Measurements from ENCODE around the gene COL23A1. TPM values are rescaled to one million over a fixed set of nuclear protein-coding genes. Genes with fewer than 3 reads are reported as not detected.

COL23A1 gene
- total and polyA plus RNA-seq, 2 of the 8 experiments (the other 6 are each of a cell fraction or from before 2014, with no cell fraction given), result 3.1 to 4.7 TPM

DNA sequence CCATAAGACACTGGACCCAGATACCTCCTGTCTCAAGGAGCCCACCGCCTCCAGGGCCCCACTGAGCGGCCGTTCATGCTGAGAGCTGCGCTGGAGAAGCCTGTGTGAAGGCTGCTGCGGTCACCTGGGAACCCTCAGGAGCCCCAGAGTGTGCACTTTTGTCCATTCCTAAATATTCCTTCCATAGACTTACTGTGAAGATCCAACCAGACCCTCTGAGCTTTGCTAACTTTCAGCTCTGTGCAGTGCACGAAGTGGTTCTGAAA, 119.5 kb downstream of the COL23A1 start:
- no peaks in the 10 kb centered on the region for H3K79me2 ChIP-seq (ENCODE audit: control insufficient read depth in 1 of 2, insufficient read depth in 2 of 2, low read length in 2 of 2)
- no peak overlapping the region for H3K14ac ChIP-seq (ENCODE audit: insufficient read length)
- no peak overlapping the region for H3K4ac ChIP-seq (replicated peaks; ENCODE audit: insufficient read length, low read depth, low read length)
- H4K8ac ChIP-seq (ENCODE audit: extremely low read depth, insufficient read depth, low read length), result no peak overlapping the region
- no peak for TF ChIP-seq KDM4A (IDR thresholded peaks at IDR 0.05; ENCODE audit: low read depth, low read length, severe bottlenecking)
- no peak for TF ChIP-seq JUN (IDR thresholded peaks at IDR 0.05; ENCODE audit: low read depth, low read length)
- TF ChIP-seq POLR2A (IDR thresholded peaks at IDR 0.05; ENCODE audit: control extremely low read depth in 1 of 2, low read depth in 2 of 2, low read length in 2 of 2), result no peak
- no peak for TF ChIP-seq EP300 (IDR thresholded peaks at IDR 0.05; ENCODE audit: borderline replicate concordance in 1 of 2, low read depth in 2 of 2, low read length in 2 of 2)
- no peak for TF ChIP-seq FOSL1 (IDR thresholded peaks at IDR 0.05; ENCODE audit: insufficient read depth, low read depth, low read length)
- H3K27ac ChIP-seq (ENCODE audit: low read depth, low read length), result no peak overlapping the region
- FAIRE-seq (no peak), DNase-seq (ENCODE audit: low read depth in 1 of 2, low spot score in 2 of 2) (no peak)
- no peaks in the 10 kb centered on the region for H4K20me1 ChIP-seq (replicated peaks in 1 of 2; ENCODE audit: control insufficient read depth in 1 of 2, insufficient read depth in 2 of 2, low read length in 2 of 2)
- H4K91ac ChIP-seq (replicated peaks; ENCODE audit: insufficient read length, low read length), result no peak overlapping the region
- H2BK20ac ChIP-seq (ENCODE audit: low read length), result no peak overlapping the region
- no peak overlapping the region for H2BK15ac ChIP-seq (ENCODE audit: low read length)
- H3K56ac ChIP-seq (replicated peaks; ENCODE audit: insufficient read length, low read depth, low read length), result no peak overlapping the region
- no peak overlapping the region for H3K9ac ChIP-seq (replicated peaks in 1 of 4; ENCODE audit: extremely low read depth in 1 of 4, low read depth in 3 of 4, low read length in 3 of 4)
- H3K4me1 ChIP-seq (replicated peaks in 1 of 4; ENCODE audit: control insufficient read depth in 3 of 4, insufficient read depth in 4 of 4, low read length in 3 of 4), result no peaks in the 10 kb centered on the region; a peak in 1 of 7 replicates
- H2BK5ac ChIP-seq (ENCODE audit: low read depth, low read length), result no peak overlapping the region
- no peaks in the 10 kb centered on the region for H3K36me3 ChIP-seq (ENCODE audit: control insufficient read depth in 2 of 4, insufficient read depth in 4 of 4, low read length in 3 of 4)
- H3K27me3 ChIP-seq (replicated peaks in 1 of 4; ENCODE audit: control insufficient read depth in 3 of 4, extremely low read depth in 1 of 4, insufficient read depth in 3 of 4, low read length in 3 of 4), result no peaks in the 10 kb centered on the region
- no peak overlapping the region for H3K4me3 ChIP-seq (ENCODE audit: extremely low read depth in 1 of 4, insufficient read depth in 2 of 4, low read depth in 3 of 4, low read length in 4 of 4)
- no peaks in the 10 kb centered on the region for H3K79me1 ChIP-seq (ENCODE audit: low read depth, low read length)
- ChIA-PET POLR2A (ENCODE audit: partially characterized antibody) (no interaction called here), CTCF (ENCODE audit: partially characterized antibody) (interaction anchor here (0.8 to 7.3 kb wide), 8 partner anchors 8 to 192 kb away, joined by 3 to 80 read pairs (median 5); partner anchors contain the start of gene COL23A1)
- no peak overlapping the region for H2BK12ac ChIP-seq (ENCODE audit: low read depth, low read length)
- 91% methylated on average over 6 of the region's 6 CpGs; no CpG with 5 or more reads in 1 of the 2 experiments for WGBS, 2 experiments (ENCODE audit: extremely low coverage in 1 of 2, insufficient coverage in 1 of 2, insufficient read length in 1 of 2, insufficient replicate concordance in 2 of 2, low coverage in 1 of 2, low lambda C conversion rate in 2 of 2, missing lambda C conversion rate in 1 of 2)
- H4K5ac ChIP-seq (ENCODE audit: insufficient read length, low read depth, low read length), result no peak overlapping the region
- no peak overlapping the region for H3K23ac ChIP-seq (ENCODE audit: insufficient read length)
- no peak overlapping the region for H3K18ac ChIP-seq (ENCODE audit: extremely low read depth, low read length)
- H3K9me3 ChIP-seq (ENCODE audit: insufficient read depth in 2 of 2, low read depth in 1 of 2, low read length in 1 of 2), result peaks cover 0 to 4% of the 10 kb centered on the region in 2 experiments; a peak in 1 of 4 replicates
- H3K23me2 ChIP-seq (ENCODE audit: low read depth, low read length), result no peaks in the 10 kb centered on the region; the same call in 1 of the 2 replicates
- H2BK120ac ChIP-seq (replicated peaks; ENCODE audit: low read depth, low read length), result no peak overlapping the region
- H3K4me2 ChIP-seq (ENCODE audit: insufficient read depth in 1 of 2, low read depth in 2 of 2, low read length in 2 of 2), result no peak overlapping the region
- H2AFZ ChIP-seq (ENCODE audit: low read length), result no peak overlapping the region
- H2AK5ac ChIP-seq (ENCODE audit: low read depth, low read length), result no peak overlapping the region

All from H1 (cell line).